HG03097 (cell line): ENCODE data around the gene S1PR4.
A peak's percentile ranks its signal among the peaks of the same experiment; 100 is the strongest.
"Not testable (repeated sequence)": the region's sequence is repeated elsewhere in the genome, so short reads cannot be mapped to it uniquely, and the experiment has no call there.

Experiments used
- ATAC-seq: cut with Tn5 transposase; IDR thresholded peaks from one replicate; pipeline ENCODE4 v1.9.1; 2021; ENCODE audit not compliant: unreplicated experiment, low FRiP score

Gene S1PR4

DNA sequence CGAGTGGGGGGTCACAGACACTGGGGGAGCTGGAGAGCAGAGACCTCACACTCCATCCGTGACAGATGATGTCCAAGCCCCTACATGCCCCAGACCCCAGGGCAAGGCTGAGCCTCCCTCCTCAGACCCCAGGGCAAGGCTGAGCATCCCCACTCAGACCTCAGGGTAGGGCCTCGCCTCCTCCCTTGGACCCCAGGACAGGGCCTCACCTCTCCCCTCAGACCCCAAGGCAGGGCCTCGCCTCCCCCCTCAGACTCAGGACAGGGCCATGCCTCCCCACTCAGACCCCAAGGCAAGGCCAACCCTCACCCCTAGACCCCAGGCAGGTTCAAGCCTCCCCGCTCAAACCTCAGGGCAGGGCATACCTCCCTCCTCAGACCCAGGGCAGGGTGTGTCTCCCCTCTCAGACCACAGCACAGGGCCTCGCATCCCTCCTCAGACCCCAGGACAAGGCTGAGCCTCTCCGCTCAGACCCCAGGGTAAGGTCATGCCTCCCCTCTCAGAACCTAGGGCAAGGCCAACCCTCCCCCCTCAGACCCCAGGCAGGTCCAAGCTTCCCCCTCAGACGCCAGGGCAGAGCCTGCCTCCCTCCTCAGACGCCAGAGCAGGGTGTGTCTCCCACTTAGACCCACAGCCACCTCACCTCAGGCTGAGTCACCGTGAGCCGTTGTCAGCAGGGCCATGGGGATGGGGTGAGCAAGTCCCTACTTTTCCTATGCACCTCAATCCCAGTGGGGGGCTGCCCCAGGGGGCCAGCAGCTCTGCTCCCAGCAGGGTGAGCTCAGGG, 1.7 kb upstream of the S1PR4 start:
- ATAC-seq = no peak

DNA sequence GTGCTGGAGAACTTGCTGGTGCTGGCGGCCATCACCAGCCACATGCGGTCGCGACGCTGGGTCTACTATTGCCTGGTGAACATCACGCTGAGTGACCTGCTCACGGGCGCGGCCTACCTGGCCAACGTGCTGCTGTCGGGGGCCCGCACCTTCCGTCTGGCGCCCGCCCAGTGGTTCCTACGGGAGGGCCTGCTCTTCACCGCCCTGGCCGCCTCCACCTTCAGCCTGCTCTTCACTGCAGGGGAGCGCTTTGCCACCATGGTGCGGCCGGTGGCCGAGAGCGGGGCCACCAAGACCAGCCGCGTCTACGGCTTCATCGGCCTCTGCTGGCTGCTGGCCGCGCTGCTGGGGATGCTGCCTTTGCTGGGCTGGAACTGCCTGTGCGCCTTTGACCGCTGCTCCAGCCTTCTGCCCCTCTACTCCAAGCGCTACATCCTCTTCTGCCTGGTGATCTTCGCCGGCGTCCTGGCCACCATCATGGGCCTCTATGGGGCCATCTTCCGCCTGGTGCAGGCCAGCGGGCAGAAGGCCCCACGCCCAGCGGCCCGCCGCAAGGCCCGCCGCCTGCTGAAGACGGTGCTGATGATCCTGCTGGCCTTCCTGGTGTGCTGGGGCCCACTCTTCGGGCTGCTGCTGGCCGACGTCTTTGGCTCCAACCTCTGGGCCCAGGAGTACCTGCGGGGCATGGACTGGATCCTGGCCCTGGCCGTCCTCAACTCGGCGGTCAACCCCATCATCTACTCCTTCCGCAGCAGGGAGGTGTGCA, 587 bp downstream of the S1PR4 start:
- peak; percentile 6 for ATAC-seq

DNA sequence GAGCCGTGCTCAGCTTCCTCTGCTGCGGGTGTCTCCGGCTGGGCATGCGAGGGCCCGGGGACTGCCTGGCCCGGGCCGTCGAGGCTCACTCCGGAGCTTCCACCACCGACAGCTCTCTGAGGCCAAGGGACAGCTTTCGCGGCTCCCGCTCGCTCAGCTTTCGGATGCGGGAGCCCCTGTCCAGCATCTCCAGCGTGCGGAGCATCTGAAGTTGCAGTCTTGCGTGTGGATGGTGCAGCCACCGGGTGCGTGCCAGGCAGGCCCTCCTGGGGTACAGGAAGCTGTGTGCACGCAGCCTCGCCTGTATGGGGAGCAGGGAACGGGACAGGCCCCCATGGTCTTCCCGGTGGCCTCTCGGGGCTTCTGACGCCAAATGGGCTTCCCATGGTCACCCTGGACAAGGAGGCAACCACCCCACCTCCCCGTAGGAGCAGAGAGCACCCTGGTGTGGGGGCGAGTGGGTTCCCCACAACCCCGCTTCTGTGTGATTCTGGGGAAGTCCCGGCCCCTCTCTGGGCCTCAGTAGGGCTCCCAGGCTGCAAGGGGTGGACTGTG, 1.2 kb downstream of the S1PR4 start:
- ATAC-seq = no peak

DNA sequence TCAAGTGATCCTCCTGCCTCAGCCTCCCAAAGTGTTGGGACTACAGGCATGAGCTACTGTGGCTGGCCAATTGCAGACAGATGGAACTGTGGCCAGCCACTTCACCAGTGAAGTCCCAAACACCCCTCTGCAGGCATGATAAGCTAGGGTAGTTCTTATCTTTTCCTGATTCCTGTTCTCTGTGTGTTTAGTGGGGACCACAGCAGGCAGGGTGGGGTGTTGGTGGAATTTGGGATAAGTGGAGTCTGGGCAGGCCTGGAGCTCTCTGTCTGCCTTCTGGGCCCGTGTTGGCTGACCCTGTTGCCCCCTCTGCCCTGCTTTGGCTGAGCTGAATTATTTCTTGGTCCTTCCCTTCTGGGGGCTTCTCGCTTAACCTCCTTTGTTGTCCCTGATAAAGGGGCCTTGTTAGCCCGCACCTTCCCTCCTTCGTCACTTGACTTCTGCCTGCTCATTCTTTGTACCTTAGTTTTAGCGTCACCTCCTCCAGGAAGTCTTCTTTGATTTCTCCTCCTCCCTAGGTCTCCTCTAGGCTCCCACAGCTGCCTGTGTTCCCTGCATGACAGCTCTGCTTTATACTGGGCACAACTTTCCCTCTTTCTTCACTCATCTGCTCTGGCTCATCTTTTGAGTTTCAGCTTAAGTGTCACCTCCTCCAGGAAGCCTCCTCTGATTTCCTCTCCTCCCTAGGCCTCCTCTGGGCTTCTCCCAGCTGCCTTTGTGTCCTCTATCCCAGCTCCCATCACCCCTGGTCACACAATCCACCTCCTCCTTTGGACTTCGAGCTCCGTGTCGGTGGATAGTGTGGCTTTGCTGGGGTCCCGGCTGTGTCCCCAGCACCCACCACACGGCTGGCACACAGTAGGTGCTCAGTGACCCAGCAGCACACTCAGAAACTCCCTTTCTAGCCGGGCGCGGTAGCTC, 5.4 kb downstream of the S1PR4 start:
- ATAC-seq = no peak

DNA sequence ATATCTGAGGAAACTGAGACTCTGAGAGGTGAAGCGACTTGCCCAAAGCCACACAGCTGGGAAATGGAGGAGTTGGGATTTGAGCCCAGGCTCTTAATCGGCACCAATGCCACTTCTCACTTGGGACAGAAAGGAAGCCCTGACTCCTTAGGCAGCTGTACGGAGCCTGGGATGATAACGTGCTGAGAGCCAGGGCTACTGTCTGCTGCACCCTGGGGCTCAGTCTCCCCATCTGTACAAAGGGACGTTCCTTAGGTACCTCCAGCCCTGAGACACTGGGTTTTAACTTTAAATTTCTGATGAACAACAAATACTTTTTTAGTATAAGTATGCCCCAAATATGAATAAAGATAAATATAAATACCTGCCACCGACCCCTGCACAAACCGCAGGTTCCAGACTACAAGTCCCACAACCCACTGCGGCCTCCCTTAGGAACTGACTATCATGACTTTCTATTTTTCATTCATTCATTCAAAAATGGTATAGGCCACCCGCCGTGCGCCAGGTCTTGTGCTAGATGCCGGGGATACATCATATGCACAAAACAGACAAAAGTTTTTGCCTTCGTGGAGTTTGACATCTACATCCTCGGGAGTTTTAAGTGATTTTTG, 6.4 kb downstream of the S1PR4 start:
- no peak for ATAC-seq

DNA sequence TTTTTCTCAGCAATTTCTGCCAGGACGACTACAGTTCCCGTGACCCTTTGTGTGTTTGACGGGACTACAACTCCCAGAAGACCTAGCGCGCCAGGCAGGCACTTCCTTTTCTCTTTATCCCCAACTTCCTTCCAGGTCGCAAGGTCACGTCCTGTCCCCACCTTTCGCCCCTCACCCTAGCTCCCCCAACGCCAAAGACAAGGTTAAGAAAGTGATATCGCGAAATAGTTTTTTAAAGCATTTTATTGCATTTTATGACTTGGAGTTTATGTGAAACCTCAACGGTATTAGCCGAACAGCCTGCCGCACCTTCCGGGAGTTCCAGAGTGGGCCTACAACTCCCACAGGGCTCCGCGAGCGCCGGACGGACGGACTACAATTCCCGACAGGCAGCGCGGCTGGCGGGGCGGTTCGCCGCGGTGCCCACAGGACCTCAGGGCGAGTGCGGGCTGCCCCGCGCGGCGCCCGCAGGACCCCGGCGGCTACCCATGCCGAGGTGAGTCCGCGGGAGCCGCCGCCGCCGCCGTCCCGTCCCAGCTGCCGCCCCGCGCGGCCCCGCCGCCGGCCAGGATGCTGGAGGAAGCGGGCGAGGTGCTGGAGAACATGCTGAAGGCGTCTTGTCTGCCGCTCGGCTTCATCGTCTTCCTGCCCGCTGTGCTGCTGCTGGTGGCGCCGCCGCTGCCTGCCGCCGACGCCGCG, 7.0 kb downstream of the S1PR4 start, which contains the start of gene NCLN:
Gene NCLN, plus strand, starts transcription at position 470 of the 699 bp plus-strand sequence. Its CDS starts 101 bp downstream, at position 571.
- peak; percentile 77 for ATAC-seq

DNA sequence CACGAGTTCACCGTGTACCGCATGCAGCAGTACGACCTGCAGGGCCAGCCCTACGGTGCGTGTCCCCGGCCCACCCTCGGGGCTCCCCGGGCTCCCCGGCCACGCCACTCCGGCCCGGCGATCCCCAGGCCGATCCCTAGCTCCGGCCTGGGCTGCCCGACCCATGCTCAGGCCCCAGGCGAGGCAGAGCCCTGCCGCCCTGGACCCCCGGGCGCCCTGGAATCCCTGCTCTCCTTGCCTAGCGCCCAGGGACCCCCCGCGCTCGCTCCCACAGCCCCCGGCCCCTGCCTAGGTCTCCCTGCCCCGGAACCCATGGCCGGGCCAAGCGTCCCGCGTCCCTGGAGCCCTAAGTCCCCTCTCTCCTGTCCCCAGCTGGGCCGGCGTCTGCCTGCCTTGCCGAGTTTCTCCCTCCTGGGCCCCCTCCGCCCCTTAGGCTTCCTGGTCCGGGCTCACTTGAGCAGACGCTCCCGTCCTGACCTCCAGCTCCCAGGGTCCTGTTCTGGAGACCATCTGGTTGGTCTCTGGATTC, 7.7 kb downstream of the S1PR4 start:
- peak; percentile 24 for ATAC-seq

DNA sequence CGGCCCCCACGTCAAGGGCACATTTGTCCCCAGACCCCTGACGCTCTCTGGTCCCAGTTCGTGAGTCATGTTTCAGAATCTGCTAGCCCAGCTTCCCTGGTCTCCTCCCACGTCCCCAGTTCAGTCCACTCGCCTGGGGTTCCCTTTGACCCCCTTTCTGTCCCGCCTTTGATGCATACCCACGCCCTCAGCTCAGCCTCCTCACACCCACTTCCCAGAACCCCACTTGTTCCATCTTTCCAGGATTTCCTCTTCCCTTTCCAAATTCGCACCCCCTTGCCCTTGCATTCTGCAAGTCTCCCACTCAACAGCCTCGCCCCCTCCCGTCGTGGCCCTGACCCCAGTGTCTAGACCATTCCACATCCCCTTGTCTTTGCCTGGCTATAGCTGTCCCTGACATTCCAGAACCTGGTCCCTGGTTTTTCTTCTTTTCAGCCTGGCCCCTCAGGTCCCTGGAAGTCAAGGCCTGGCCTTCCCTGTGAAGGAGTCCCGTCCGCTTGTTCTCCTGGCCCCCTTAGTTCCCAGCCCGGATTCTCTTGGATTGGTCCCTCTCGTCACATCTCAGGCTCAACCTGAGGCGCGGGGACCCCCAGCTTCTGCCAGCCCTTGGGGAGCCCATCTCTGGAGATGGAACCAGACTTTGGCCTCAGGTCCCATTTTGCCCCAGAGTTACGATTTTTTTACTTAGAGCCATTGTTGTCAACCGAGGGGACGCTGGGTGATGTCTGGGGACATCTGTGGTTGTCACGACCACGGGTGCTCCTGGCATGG, 8.5 kb downstream of the S1PR4 start:
- ATAC-seq = no peak

DNA sequence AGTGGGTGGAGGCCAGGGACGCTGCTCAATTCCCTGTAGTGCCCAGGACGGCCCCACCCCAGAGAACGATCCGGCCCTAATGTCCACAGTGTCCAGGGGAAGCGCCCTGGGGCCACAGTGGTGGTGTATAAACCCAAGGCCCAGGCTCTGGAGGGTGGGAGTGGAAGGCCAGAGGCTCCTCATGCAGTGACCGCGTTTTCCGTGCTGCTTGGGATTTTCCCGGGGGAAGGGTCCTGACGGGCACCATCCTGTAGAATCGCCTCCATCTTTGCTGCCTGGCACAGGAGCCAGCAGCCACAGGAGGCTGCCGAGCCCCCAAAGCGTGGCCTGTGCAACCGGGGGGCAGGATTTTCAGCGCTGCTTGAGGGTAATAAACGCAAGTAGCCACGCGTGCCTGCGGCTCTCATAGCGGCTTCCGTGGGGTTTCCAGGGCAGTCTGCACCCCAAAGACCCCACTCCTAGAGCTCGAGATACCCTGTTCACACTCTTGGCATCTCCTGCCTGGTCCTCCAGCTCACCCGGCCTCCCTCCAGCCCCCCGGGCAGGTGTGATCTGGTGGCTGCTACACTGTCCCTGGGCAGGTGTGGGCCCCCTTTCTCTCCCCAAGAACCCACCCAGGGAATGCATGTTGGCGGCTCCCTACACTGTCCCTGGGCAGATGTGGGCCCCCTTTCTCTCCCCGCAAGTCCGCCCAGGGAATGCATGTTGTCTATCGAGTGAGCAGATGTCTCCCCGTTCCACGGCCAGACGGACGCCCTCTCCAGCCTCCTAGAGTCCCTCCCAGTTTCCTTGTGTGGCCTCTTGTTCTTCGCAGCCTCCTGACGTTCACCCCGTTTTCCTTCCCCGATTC, 9.3 kb downstream of the S1PR4 start:
- no peak for ATAC-seq

DNA sequence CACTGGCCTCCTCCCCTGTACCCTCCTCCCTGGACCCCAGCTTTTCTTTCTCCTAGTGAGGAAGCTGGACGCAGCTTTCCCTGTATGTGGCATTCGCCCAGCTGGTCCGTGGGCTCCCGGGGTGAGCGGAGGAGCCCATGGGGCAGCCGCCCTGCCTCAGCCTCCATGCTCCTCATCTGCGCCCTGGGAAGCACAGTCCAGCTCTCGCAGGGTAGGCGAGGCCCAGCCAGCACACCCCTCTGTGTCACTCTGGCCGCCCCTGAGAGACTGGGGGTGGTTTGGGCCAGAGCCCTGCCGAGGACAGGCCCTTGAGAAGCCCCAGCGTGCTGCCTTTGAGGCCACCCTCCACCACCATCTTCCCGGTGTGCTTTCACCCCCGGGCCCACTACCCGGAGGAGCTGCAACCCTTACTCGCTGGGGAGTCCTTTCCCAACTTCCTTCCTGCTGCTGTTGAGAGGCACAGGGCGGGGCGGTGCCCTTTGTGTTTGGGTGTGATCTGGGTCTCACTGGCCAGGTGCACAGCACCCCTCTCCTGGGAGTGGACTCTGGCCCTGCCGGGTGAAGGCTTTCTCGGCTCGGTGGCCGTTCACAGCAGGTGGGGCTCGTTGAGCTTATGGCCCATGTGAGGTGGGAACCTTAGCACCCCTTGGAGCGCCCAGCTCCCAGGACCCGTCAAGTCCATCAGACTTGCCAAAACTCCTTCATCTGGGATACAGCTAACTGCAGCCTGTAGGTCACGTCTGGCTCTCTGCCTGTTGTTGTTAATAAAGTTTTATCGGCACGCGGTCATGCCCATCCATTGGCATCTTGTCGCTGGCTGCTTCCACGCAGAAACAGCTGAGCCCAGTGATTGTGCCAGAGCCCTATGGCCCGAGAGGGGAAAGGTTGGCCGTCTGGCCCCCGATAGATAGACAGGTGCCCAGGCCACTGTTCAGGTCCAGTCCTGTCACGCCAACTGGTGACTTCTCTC, 10.3 kb downstream of the S1PR4 start:
- no peak for ATAC-seq

DNA sequence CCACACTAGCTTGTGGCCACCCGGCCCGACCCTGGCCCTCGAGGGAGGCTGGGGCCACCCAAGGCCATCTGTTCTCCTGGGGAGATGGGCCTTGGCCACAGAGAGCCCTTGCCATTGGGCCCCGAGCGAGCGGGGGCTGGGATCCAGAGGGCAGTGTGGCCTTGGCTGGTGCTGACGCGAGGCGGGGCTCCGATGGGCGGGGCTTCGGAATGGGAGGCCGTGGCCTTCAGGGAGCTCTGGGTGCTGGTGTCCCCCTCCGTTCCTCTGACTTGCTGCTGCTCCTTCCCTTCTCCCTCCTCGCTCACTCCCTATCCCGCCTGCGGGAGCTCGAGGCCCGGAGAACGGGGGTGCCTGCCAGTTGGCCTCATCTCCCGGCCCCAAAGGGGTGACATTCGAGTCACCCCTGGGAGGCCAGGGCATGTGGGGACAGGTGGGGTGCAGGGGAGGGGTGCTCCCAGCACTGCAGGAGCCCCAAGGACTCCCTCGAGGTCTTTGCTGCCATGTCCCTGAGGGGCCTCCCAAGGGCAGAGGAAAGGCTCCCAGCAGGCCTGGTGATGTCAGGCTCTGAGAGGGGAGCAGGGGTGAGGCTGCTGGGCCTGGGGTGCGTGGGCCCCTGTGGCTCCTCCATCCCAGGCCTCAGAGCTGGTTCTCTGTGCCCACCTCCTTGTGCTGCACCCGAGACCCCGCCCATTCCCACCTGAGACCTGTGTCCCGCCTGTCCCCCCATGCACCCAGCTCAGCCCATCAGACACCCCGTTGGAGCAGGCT, 11.3 kb downstream of the S1PR4 start:
- ATAC-seq = no peak

DNA sequence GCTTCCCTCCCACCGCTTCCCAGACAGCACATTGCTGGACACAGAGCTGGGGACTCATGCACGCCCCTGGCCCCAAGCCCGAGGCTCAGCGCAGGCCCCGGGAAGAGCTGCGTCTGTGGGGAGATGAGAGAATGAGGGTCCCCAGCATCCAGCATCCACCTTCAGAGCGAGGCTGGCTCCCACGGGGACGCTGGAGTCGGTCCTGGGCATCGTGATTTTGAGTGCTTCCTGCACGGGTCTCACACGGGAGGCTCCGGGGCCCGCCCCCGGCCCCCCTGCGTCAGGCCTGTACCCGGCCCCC, 11.9 kb downstream of the S1PR4 start:
- ATAC-seq = no peak

DNA sequence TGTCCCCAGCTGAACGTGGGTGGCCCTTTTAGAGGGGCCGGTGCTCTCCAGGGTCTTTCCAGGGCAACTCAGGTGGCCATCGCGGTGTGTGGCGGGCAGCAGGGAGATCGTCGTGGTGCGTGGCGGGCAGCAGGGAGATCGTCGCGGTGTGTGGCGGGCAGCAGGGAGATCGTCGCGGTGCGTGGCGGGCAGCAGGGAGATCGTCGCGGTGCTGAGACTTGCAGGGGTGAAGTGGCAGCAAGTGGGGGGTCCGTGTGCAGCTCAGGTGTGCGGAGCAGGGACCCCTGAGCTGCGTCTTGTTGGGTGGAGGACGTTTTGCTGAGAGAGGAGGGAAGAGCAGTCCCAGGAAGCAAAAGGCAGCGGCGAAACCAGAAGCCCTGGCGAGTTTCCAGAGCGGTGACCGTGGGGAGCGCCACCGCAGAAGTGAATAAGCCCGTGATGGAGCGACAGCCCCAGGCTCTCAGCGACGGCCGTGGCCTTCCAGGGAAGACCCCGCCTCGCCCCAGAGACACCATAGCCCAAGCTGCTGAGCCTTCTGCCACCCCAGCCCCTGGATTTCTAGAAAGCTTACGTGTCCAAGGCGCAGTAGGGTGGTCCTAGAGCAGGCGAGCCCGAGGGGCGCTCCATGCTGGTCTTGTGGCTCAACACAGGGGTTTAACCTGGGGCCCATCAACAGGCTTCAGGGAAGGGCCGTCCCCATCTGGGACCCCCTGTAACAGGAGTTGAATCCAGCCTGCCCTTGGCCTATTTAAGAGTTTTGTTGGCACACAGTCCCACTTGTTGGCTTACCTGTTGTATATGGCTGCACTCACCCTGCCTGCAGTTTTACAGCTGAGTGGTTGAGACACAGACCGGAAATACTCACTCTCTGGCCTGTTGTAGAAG, 12.6 kb downstream of the S1PR4 start:
- ATAC-seq = no peak

DNA sequence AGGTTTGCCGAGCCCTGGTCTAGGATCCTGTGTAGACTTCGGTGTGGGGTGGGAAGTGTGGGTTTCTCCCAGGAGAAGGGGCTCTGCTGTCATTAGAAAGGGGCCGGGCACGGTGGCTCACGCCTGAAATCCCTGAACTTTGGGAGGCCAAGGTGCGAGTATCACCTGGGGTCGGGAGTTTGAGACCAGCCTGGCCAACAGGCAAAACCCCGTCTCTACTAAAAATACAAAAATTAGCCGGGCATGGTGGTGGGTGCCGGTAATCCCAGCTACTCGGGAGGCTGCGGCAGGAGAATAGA, 13.2 kb downstream of the S1PR4 start:
- ATAC-seq = not testable (repeated sequence)

DNA sequence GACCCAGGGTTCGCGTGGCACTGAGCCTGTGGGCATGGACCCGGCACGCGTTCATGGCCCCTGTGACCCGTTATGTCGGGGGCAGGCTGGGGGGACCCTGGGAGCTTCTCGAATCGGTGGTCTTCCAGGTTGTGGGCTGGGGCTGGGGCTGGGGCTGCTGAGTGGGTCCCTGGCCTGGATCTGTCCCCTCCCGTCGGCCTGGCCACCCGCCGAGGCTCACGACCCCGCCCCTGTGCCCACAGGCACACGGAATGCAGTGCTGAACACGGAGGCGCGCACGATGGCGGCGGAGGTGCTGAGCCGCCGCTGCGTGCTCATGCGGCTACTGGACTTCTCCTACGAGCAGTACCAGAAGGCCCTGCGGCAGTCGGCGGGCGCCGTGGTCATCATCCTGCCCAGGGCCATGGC, 13.7 kb downstream of the S1PR4 start:
- no peak for ATAC-seq
